Mesendoderm (in vitro differentiated cells): ENCODE measurements around the gene UBE2D2.

Source experiments
- DNase-seq: peaks from one replicate; pipeline ENCODE4 v3.0.0; 2013
- H2AK5ac ChIP-seq: 2 replicates; pipeline ENCODE4 v1.6.1; 2013; ENCODE audit warnings: low read length, inconsistent platforms
- H2BK120ac ChIP-seq: 2 replicates; pipeline ENCODE4 v1.6.1; 2013; ENCODE audit warnings: low read depth, mild to moderate bottlenecking, low read length, moderate library complexity, mixed read lengths
- H2BK15ac ChIP-seq: replicated peaks from 2 replicates; pipeline ENCODE4 v1.6.1; 2013; ENCODE audit warnings: low read depth, mild to moderate bottlenecking, moderate library complexity
- H2BK5ac ChIP-seq: 2 replicates; pipeline ENCODE4 v1.6.1; 2013; ENCODE audit warnings: low read length, inconsistent platforms
- H3K18ac ChIP-seq: 2 replicates; pipeline ENCODE4 v1.6.1; 2013; ENCODE audit warnings: mild to moderate bottlenecking, low read length, mixed read lengths
- H3K23ac ChIP-seq: one replicate; pipeline ENCODE4 v1.6.1; 2013; ENCODE audit warnings: low read length
- H3K27ac ChIP-seq: 2 replicates; pipeline ENCODE4 v1.5.1; 2013; ENCODE audit warnings: low read depth, mild to moderate bottlenecking, inconsistent platforms, low read length, moderate library complexity
- H3K27me3 ChIP-seq: 2 replicates; pipeline ENCODE4 v1.6.1; 2013; ENCODE audit warnings: low read length, control low read depth, mild to moderate bottlenecking, inconsistent platforms; ENCODE audit not compliant: insufficient read depth, poor library complexity
- H3K36me3 ChIP-seq: 2 replicates; pipeline ENCODE4 v1.6.1; 2013; ENCODE audit warnings: low read length, inconsistent platforms; ENCODE audit not compliant: control insufficient read depth, insufficient read depth
- H3K4ac ChIP-seq: one replicate; pipeline ENCODE4 v1.6.1; 2013; ENCODE audit warnings: low read depth, mild to moderate bottlenecking, low read length, moderate library complexity
- H3K4me1 ChIP-seq: 2 replicates; pipeline ENCODE4 v1.6.1; 2013; ENCODE audit warnings: low read depth, low read length, inconsistent platforms; ENCODE audit not compliant: control insufficient read depth
- H3K4me2 ChIP-seq: 2 replicates; pipeline ENCODE4 v1.6.1; 2013; ENCODE audit warnings: low read length
- H3K4me3 ChIP-seq: 2 replicates; pipeline ENCODE4 v1.5.1; 2013; ENCODE audit warnings: mild to moderate bottlenecking, low read length
- H3K56ac ChIP-seq: one replicate; pipeline ENCODE4 v1.6.1; 2013; ENCODE audit warnings: low read length
- H3K79me1 ChIP-seq: 2 replicates; pipeline ENCODE4 v1.6.1; 2013; ENCODE audit warnings: low read length, inconsistent platforms
- H3K79me2 ChIP-seq: 2 replicates; pipeline ENCODE4 v1.6.1; 2013; ENCODE audit warnings: mild to moderate bottlenecking, low read length; ENCODE audit not compliant: control insufficient read depth, insufficient read depth
- H3K9ac ChIP-seq: 2 replicates; pipeline ENCODE4 v1.6.1; 2013; ENCODE audit warnings: low read length, inconsistent platforms
- H4K5ac ChIP-seq: one replicate; pipeline ENCODE4 v1.6.1; 2013; ENCODE audit warnings: low read length
- H4K8ac ChIP-seq: one replicate; pipeline ENCODE4 v1.6.1; 2013; ENCODE audit warnings: low read depth, mild to moderate bottlenecking, control low read depth, low read length, moderate library complexity
- WGBS: extraction: QIAGEN DNeasy Blood & Tissue Kit; methylation state at CpG from one replicate; pipeline ENCODE4 v1.1.7; 2013; ENCODE audit warnings: low lambda C conversion rate, missing lambda C conversion rate; ENCODE audit not compliant: insufficient coverage; ENCODE audit errors: extremely low coverage; 5-methylcytosine and 5-hydroxymethylcytosine counted together

The UBE2D2 gene

GRCh38 chr5:139639619-139640380 is 78.7 kb downstream of the UBE2D2 start:
- Histone ChIP-seq H3K18ac (no peak overlapping the region), H3K27me3 (no peaks in the 10 kb centered on the region), H3K79me1 (peaks cover 7% of the 10 kb centered on the region), H2AK5ac (no peak overlapping the region), H3K9ac (no peak overlapping the region), H3K4me3 (no peak overlapping the region), H3K27ac (no peak overlapping the region), H3K56ac (no peak overlapping the region), H3K36me3 (no peaks in the 10 kb centered on the region), H2BK5ac (no peak overlapping the region), H3K4ac (no peak overlapping the region), H4K5ac (no peak overlapping the region), H3K79me2 (no peaks in the 10 kb centered on the region), H2BK15ac (no peak overlapping the region), H4K8ac (no peak overlapping the region), H3K4me1 (peaks cover 40% of the 10 kb centered on the region), H3K4me2 (no peak overlapping the region), H2BK120ac (no peak overlapping the region), H3K23ac (peak overlapping the region; percentile 92)
- no CpG with 5 or more reads among the region's 11 CpGs for WGBS
- DNase-seq, result no peak

GRCh38 chr5:139640421-139641115 is 79.4 kb downstream of the UBE2D2 start:
- H3K56ac ChIP-seq, result peak overlapping the region; percentile 66
- no peak overlapping the region for H4K5ac ChIP-seq
- H3K23ac ChIP-seq, result no peak overlapping the region
- no peak overlapping the region for H3K27ac ChIP-seq
- peak overlapping the region; percentile 24 for H3K9ac ChIP-seq
- H2BK15ac ChIP-seq, result no peak overlapping the region
- H3K36me3 ChIP-seq, result no peaks in the 10 kb centered on the region
- H3K4ac ChIP-seq, result peak overlapping the region; percentile 4
- no peak overlapping the region for H2AK5ac ChIP-seq
- H3K4me3 ChIP-seq, result no peak overlapping the region
- H2BK120ac ChIP-seq, result no peak overlapping the region
- H4K8ac ChIP-seq, result no peak overlapping the region
- WGBS, result no CpG with 5 or more reads among the region's 13 CpGs
- no peak overlapping the region for H2BK5ac ChIP-seq
- peaks cover 41% of the 10 kb centered on the region for H3K4me1 ChIP-seq
- H3K79me2 ChIP-seq, result no peaks in the 10 kb centered on the region
- no peak overlapping the region for H3K18ac ChIP-seq
- H3K4me2 ChIP-seq, result no peak overlapping the region
- H3K79me1 ChIP-seq, result peaks cover 1% of the 10 kb centered on the region
- no peak for DNase-seq
- no peaks in the 10 kb centered on the region for H3K27me3 ChIP-seq

- Histone ChIP-seq H3K56ac (peak overlapping the region; percentile 37), H2AK5ac (no peak overlapping the region), H3K27me3 (no peaks in the 10 kb centered on the region), H2BK5ac (peak overlapping the region; percentile 6), H3K4me1 (peaks cover 41% of the 10 kb centered on the region), H4K5ac (no peak overlapping the region), H3K9ac (peak overlapping the region; percentile 24), H3K27ac (no peak overlapping the region), H3K4ac (peak overlapping the region; percentile 4), H3K79me2 (no peaks in the 10 kb centered on the region), H3K23ac (no peak overlapping the region), H2BK120ac (no peak overlapping the region), H3K79me1 (peaks cover 1% of the 10 kb centered on the region), H4K8ac (no peak overlapping the region), H3K4me3 (no peak overlapping the region), H3K36me3 (no peaks in the 10 kb centered on the region), H2BK15ac (no peak overlapping the region), H3K4me2 (no peak overlapping the region), H3K18ac (no peak overlapping the region)
- DNase-seq, result no peak
- WGBS, result no CpG with 5 or more reads among the region's 6 CpGs
Observed at GRCh38 chr5:139641116-139642080, 80.3 kb downstream of the UBE2D2 start.

- Histone ChIP-seq H4K5ac (no peak overlapping the region), H3K4me1 (peaks cover 38% of the 10 kb centered on the region), H3K4me3 (no peak overlapping the region), H2BK15ac (no peak overlapping the region), H2AK5ac (no peak overlapping the region), H2BK120ac (no peak overlapping the region), H4K8ac (no peak overlapping the region), H3K79me1 (peaks cover 3% of the 10 kb centered on the region), H3K4me2 (no peak overlapping the region), H3K27ac (no peak overlapping the region), H3K23ac (no peak overlapping the region), H2BK5ac (no peak overlapping the region), H3K4ac (no peak overlapping the region), H3K79me2 (no peaks in the 10 kb centered on the region), H3K9ac (no peak overlapping the region), H3K36me3 (no peaks in the 10 kb centered on the region), H3K18ac (no peak overlapping the region), H3K56ac (no peak overlapping the region), H3K27me3 (no peaks in the 10 kb centered on the region)
- no CpG with 5 or more reads among the region's 7 CpGs for WGBS
- DNase-seq, result no peak
Observed at GRCh38 chr5:139642213-139642612, 81.1 kb downstream of the UBE2D2 start.

GRCh38 chr5:139642891-139643871 is 82.0 kb downstream of the UBE2D2 start:
- Histone ChIP-seq H3K9ac (peak overlapping the region; percentile 40), H3K36me3 (no peaks in the 10 kb centered on the region), H3K56ac (peak overlapping the region; percentile 75), H3K4me1 (peaks cover 38% of the 10 kb centered on the region), H3K23ac (no peak overlapping the region), H2AK5ac (peak overlapping the region; percentile 67), H3K27me3 (no peaks in the 10 kb centered on the region), H2BK15ac (no peak overlapping the region), H2BK5ac (no peak overlapping the region), H3K27ac (no peak overlapping the region), H2BK120ac (no peak overlapping the region), H4K5ac (no peak overlapping the region), H3K79me1 (peaks cover 3% of the 10 kb centered on the region), H3K4me3 (no peak overlapping the region), H3K18ac (no peak overlapping the region), H3K4ac (no peak overlapping the region), H3K79me2 (no peaks in the 10 kb centered on the region), H4K8ac (no peak overlapping the region), H3K4me2 (no peak overlapping the region)
- DNase-seq, result no peak
- no CpG with 5 or more reads among the region's 16 CpGs for WGBS
